Ishikawa (cell line): ENCODE measurements around the gene CDC20.

Source experiments
- CEBPB ChIP-seq: IDR thresholded peaks from 2 replicates; pipeline ENCODE4 v1.6.1; 2012
- CREB1 ChIP-seq: IDR thresholded peaks from 2 replicates; pipeline ENCODE4 v1.6.1; 2012; ENCODE audit warnings: low read depth
- EGR1 ChIP-seq: IDR thresholded peaks from 2 replicates; pipeline ENCODE4 v1.6.1; 2012
- EP300 ChIP-seq: IDR thresholded peaks from 2 replicates; pipeline ENCODE4 v1.6.1; 2012; ENCODE audit warnings: borderline replicate concordance
- FOXM1 ChIP-seq: IDR thresholded peaks from 2 replicates; pipeline ENCODE4 v1.6.1; 2012; ENCODE audit warnings: low read depth, borderline replicate concordance
- MAX ChIP-seq: IDR thresholded peaks from 2 replicates; pipeline ENCODE4 v1.6.1; 2012
- NFIC ChIP-seq: IDR thresholded peaks from 2 replicates; pipeline ENCODE4 v1.6.1; 2012
- RAD21 ChIP-seq: IDR thresholded peaks from 2 replicates; pipeline ENCODE4 v1.6.1; 2012; ENCODE audit warnings: low read depth
- REST ChIP-seq: IDR thresholded peaks from 2 replicates; pipeline ENCODE4 v1.6.1; 2012; ENCODE audit warnings: low read depth, mild to moderate bottlenecking
- TAF1 ChIP-seq: IDR thresholded peaks from 2 replicates; pipeline ENCODE4 v1.6.1; 2012; ENCODE audit warnings: low read depth, mild to moderate bottlenecking
- TCF12 ChIP-seq: IDR thresholded peaks from 2 replicates; pipeline ENCODE4 v1.6.1; 2012; ENCODE audit warnings: low read depth
- TEAD4 ChIP-seq: IDR thresholded peaks from 2 replicates; pipeline ENCODE4 v1.6.1; 2012
- YY1 ChIP-seq: IDR thresholded peaks from 2 replicates; pipeline ENCODE4 v1.6.1; 2012; ENCODE audit warnings: low read depth
- ZBTB7A ChIP-seq: IDR thresholded peaks from 2 replicates; pipeline ENCODE4 v1.6.1; 2012; ENCODE audit warnings: low read depth
- TF ChIP-seq, protein P1 (sequence below): IDR thresholded peaks from 2 replicates; pipeline ENCODE4 v1.6.1; 2012

Gene CDC20

DNA sequence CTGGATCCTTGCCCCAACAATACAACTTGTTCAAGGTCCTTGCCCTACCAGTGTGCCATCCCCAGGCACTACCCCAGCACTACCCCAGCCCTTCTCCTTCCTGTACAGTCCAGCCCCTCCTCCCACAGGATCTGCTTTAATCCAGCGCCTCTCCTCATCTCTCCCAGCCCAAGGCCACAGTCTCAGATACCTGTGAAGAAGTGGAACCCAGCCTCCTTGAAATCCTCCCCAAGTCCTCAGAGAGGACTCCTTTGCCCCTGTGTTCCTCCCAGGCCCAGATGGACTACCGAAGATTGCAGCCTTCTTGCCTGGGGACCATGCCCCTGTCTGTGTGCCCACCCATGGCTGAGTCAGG is 6.5 kb upstream of the CDC20 start:
- no peak for TF ChIP-seq RAD21

DNA sequence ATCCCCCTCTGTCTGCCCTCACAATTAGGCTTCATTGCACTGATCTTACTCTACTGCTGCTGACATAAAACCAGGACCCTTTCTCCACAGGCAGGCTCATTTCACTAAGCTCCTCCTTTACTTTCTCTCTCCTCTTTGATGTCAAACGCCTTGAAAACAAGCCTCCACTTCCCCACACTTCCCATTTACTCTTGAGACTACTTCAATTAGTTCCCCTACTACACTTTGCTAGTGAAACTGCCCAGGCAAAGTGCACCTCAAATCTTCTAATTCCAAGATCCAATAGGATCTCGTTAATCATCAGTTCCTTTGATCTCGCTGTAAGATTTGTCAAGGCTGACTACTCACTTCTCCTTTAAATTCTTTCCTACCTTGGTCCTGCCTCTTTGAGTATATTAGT is 5.9 kb upstream of the CDC20 start:
- TF ChIP-seq TCF12 (no peak), YY1 (no peak), ZBTB7A (no peak), TEAD4 (no peak), REST (no peak), FOXM1 (no peak), MAX (no peak)

DNA sequence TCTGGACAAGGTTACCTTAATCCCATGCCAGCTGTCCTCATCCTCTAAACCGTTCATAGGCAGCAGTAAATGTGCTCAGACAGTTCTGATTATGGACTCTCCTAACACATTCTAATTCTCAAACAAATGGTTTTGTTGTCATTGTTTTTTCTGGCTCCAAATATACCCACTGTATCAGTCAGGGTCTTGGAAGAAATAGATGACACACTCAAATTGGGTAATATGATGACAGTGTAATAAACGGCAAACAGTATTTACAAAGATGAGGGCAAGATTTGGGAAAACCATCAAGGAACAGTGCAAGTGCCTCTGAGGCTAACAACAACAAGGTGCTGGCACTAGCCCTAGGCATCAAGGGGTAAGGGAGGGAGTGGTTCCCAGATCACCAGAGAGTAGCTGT is 4.3 kb upstream of the CDC20 start:
- no peak for TF ChIP-seq CREB1
- TF ChIP-seq TCF12, result no peak
- TF ChIP-seq CEBPB, result no peak
- no peak for TF ChIP-seq EGR1
- TF ChIP-seq, protein P1, sequence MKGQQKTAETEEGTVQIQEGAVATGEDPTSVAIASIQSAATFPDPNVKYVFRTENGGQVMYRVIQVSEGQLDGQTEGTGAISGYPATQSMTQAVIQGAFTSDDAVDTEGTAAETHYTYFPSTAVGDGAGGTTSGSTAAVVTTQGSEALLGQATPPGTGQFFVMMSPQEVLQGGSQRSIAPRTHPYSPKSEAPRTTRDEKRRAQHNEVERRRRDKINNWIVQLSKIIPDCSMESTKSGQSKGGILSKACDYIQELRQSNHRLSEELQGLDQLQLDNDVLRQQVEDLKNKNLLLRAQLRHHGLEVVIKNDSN, result no peak
- no peak for TF ChIP-seq ZBTB7A
- no peak for TF ChIP-seq EP300
- TF ChIP-seq NFIC, result no peak
- TF ChIP-seq TEAD4, result no peak
- TF ChIP-seq MAX, result no peak
- TF ChIP-seq TAF1, result no peak
- TF ChIP-seq REST, result no peak
- no peak for TF ChIP-seq YY1
- TF ChIP-seq RAD21, result no peak

DNA sequence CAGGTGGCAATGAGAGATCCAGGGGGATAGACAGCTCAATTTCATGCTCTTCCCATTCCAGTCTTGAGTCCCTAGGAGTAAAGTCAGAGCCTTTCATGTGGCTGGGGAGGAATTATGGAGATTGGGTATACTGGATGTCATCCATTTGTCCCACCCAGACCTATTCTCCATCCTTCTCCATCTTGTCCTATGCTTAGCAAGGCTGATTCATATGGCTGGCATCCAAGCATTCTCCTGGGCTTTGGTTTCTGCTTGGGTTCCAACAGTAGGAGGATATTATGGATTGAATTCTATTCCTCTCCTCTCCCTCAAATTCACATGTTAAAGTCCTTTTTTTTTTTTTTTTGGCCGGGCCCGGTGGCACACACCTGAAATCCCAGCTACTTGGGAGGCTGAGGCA is 3.8 kb upstream of the CDC20 start:
- TF ChIP-seq TCF12, result no peak
- TF ChIP-seq EP300, result no peak
- no peak for TF ChIP-seq CEBPB
- no peak for TF ChIP-seq NFIC
- no peak for TF ChIP-seq ZBTB7A
- TF ChIP-seq TAF1, result no peak
- no peak for TF ChIP-seq YY1
- TF ChIP-seq CREB1, result no peak
- TF ChIP-seq TEAD4, result no peak
- TF ChIP-seq EGR1, result no peak
- no peak for TF ChIP-seq FOXM1
- no peak for TF ChIP-seq RAD21
- TF ChIP-seq, protein P1, result no peak
- TF ChIP-seq MAX, result no peak

GRCh38 chr1:43357251-43357650 is 1.5 kb upstream of the CDC20 start:
- TF ChIP-seq TCF12, result no peak
- TF ChIP-seq TEAD4, result no peak
- no peak for TF ChIP-seq CEBPB
- no peak for TF ChIP-seq REST
- TF ChIP-seq EGR1, result no peak
- TF ChIP-seq, protein P1, result no peak
- no peak for TF ChIP-seq RAD21
- no peak for TF ChIP-seq FOXM1
- TF ChIP-seq EP300, result no peak
- TF ChIP-seq MAX, result no peak
- no peak for TF ChIP-seq YY1
- TF ChIP-seq ZBTB7A, result no peak
- no peak for TF ChIP-seq NFIC
- TF ChIP-seq TAF1, result no peak
- no peak for TF ChIP-seq CREB1
